Adipose tissue (tissue), 3 donors: ENCODE measurements around the gene DMRT2. TPM values are rescaled to one million over a fixed set of nuclear protein-coding genes. Genes with fewer than 3 reads are reported as not detected.

ENCODE experiments used
- H3K27ac ChIP-seq: one replicate; pipeline ENCODE4 v1.5.1; 2013; ENCODE audit warnings: low read depth, low read length
- WGBS, 3 donors: extraction: QIAGEN DNeasy Blood & Tissue Kit; methylation state at CpG; one replicate each; pipeline ENCODE4 v1.1.7; 2013; 5-methylcytosine and 5-hydroxymethylcytosine counted together
- polyA plus RNA-seq, 3 donors: library from polyadenylated mRNA; stranded (reverse); fragments of 200-250 nt; gene quantifications; one replicate each; pipeline ENCODE4 v1.2.3, GENCODE V29; 2013
- donor health status: healthy with polysubstance abuse.
- donor health status: Bipolar disorder and iron deficiency.
- donor health status: healthy.

The DMRT2 gene
- polyA plus RNA-seq = 10 to 100 TPM in 1 of 3 donors, 1 to 10 TPM in 1, under 1 TPM in 1; 0.20 to 12.5 (median 2.7) TPM

DNA sequence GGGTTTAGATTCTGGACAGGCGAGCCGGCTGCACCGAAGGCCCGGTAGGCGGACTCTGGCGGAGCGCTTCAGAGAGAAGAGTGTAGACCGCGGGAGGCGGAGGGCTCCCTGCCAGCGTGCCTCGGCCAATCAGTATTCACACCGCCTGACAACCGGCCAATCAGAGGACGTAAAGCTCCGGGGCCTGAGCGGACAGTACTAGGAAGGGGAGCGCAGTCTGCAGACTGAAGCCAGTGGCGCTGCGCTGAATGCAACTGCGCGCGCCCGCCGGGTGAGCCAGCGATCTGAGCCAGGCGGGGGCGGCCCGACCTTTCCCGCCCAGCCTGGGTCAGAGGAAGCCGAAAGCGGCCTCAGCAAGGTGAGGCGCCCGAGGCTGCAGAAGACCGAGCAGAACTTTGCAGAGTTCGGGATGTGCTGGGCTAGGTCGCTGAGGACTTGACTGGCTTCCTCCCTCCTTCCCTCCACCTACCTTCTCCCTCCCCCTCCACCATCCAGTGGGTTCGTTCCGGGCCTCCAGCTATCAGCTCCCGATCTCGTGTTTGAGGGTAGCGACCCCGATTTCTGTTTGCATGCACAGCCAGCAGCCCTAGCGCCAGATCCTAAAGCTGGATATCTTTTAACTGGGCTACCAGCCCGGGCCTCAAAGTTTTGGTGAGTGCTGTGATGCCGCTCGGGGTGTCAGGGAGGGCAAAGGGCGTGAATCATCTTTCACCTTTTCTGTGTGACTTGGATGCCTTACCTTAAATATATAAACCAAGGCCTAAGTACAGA is at the start of gene DMRT2:
TSS of gene DMRT2 (plus strand) at position 233 of the 771 bp plus-strand sequence. CDS start 1,257 bp downstream, outside the sequence.
- H3K27ac ChIP-seq = no peak within 1 kb of the TSS
- 2 to 3% (median 3%) methylated on average over 48 of the region's 48 CpGs for WGBS, 3 donors

DNA sequence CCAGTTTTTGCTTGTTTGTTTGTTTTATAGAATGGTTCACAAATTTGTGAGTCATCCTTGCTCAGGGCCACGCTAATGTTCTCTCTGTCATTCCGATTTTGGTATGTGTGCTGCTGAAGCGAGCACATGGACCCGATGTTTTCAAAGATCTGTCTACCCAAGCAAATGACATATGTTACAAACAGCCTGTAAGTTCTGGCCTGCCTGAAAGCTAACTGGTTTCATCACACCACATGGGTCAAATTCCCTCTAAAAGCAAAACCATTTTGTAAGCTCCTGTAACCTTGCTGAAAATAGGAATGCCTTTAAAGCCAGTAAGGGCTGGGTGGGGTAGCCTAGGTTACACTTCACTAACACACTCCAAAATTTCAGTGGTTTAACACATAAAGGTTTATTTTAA is 48.3 kb upstream of the DMRT2 start:
- WGBS, 3 donors = 81 to 92% (median 87%) methylated on average over 4 of the region's 4 CpGs

DNA sequence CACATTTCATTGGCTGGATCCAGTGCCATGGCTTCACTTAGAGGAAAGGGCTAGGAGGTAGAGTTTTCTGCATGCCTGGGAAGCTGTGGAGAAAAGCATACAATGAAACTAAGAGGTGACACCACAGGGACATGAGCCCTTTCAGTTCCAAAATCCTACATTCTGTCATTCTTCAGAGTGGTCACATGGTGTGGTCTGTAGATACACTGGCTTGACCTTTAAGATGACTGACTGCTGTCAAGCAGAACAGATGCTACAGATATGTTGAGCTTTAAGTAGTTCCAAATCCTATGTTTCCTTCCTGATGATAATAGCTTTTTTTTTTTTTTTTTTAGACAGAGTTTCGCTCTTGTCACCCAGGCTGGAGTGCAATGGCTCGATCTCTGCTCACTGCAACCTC is 47.5 kb upstream of the DMRT2 start:
- no peak overlapping the region for H3K27ac ChIP-seq
- WGBS, 3 donors = 86 to 96% (median 95%) methylated on average over 2 of the region's 2 CpGs

More for the DNA sequence above, 48.3 kb upstream of the DMRT2 start:
- H3K27ac ChIP-seq = no peak overlapping the region

DNA sequence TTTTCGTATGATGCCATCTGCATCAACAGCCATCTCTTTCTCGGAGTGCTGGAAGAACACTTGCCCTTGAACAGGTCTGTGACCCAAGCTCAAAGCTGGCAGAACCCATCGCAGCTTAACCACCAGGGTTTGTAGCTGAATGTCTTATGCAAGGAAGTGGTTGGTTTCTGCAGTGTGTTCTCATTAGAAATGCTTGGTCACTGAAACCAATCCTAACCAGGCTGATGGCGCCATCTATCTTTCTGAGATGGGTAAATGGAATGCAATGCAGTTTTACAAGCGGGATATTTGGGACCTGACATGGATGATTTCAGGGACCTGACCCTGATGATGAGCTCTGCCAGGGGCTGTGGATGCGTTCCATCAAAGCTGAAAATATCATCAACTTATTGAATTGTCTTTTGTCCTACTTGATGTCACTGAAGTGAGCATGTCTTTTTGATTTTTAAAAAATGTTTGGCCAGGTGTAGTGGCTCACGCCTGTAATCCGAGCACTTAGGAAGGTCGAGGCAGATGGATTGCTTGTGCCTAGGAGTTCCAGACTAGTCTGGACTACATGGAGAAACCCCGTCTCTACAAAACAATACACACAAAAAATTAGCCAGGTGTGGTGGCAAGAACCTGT is 45.0 kb upstream of the DMRT2 start:
- 37 to 59% (median 54%) methylated on average over 10 of the region's 10 CpGs for WGBS, 3 donors
- no peak overlapping the region for H3K27ac ChIP-seq

DNA sequence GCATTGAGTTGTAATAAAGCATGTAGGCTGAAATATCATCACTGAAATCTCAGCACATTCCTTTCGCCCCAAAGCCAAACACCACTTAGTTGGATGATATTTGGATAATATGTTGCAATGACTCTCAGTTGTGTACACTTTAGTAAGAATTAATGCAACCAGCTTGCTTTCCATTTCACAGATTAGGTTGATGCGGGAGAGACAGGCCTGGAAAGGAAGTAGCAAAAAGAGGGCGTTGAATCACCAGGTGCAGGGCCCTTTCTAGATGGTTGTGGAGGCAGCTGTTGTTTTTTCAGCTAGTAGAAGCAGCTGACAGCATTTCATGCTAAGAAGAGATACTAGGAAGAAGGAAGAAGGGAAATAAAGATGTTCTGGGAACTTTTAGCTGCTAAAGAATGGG is 42.8 kb upstream of the DMRT2 start:
- H3K27ac ChIP-seq = no peak overlapping the region
- WGBS, 3 donors = 75 to 81% (median 81%) methylated on average over 3 of the region's 3 CpGs

DNA sequence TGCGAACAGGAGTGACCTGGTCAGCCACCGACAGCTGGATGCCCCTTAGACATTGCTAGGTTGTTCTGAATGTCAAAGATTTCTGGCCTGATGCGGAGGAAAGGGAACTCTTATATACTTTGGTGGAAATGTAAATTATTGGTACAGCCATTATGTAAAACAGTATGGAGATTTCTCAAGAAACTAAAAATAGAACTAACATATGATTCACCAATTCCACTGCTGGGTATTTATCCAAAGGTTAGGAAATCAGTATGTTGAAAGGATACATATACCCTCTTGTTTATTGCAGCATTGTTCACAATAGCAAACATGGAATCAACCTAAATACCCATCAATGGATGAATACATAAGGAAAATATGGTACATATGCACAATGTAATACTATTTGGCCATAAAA is 41.9 kb upstream of the DMRT2 start:
- WGBS, 3 donors = 85 to 89% (median 89%) methylated on average over 3 of the region's 3 CpGs
- no peak overlapping the region for H3K27ac ChIP-seq

DNA sequence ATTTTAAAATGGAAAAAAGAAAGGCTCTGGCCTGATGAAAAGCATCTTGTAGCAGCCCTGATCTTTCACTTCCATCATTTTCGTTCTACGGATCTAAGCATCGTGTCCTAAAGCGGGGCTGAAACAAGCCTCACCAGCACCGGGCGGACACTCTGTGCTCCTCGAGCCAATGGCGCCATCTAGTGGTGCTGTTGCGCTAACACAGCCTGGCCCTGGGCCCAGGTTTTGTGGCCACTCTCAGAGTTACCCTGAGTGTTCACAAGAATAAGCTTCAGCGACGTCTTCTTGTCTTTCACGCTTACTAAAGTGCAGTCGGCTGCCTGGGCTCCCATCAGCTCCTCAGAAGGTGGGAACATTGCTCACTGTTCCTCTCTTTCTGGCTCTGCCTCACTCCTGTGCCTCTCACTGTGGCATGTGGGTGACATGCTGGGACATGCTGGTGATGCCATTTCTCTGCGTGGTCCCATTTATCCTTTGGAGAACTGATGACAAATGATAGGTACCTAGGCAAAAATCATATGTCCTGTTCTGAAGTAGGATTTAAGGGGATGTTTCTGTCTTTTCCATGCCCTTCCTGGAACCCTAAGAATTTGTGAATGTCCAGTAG is 41.0 kb upstream of the DMRT2 start:
- 9% methylated on average over 14 of the region's 14 CpGs for WGBS, 3 donors
- H3K27ac ChIP-seq = no peak overlapping the region

DNA sequence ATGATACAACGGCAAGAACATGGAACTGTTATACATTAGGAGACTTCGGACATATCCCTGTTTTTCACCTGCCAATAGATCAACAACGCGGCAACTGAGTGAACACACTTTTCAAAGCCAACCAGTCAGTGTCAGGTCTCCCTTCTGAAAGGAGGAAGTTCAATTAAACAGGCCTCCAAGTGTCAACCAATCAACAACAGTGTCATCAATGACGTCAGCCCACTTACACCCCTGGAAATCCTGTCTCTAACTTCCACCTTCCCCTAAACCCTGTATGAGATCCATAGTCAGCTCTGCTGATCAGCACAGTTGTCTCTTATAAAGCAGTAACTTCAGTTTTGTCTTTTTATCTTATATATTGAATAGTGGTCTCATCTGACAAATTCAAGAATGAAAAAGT is 37.1 kb upstream of the DMRT2 start:
- 70 to 74% (median 72%) methylated on average over 5 of the region's 5 CpGs for WGBS, 3 donors
- H3K27ac ChIP-seq = no peak overlapping the region

DNA sequence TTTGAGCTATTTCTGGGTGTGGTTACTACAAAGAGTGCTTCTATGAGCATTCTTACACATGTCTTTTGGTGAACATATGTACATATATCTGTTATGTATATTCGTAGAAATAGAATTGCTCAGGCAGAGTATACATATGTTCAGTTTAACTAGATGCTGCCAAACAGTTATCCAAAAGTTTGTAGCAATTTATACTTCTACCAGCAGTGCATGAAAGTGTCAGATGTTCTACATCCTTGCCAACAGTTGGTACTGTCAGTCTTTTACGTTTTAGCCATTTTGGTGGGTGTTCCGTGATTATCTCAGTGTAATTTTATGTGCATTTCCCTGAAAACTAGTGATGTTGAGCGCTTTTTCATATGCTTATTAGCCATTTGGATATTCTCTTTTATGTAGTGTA is 35.9 kb upstream of the DMRT2 start:
- WGBS, 3 donors = 76 to 88% (median 86%) methylated on average over 4 of the region's 4 CpGs
- H3K27ac ChIP-seq = no peak overlapping the region

DNA sequence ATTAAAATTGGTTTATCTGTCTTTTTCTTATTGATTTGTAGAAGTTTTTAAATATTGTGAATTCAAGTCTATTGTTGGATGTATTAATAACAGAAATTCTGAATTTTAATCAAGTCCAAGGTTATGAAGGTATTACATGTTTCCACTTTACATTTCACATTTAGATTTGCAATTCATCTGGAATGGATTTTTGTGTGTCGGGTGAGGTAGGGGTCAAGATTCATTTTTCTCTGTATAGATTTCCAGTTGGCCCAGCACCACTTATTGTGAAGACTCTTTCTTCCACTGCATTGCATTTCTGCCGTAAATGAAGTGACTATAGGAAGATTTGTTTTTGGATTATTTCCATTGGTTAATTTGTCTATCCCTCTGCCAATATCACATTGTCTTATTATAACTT is 35.5 kb upstream of the DMRT2 start:
- 87 to 94% (median 93%) methylated on average over 2 of the region's 2 CpGs for WGBS, 3 donors

DNA sequence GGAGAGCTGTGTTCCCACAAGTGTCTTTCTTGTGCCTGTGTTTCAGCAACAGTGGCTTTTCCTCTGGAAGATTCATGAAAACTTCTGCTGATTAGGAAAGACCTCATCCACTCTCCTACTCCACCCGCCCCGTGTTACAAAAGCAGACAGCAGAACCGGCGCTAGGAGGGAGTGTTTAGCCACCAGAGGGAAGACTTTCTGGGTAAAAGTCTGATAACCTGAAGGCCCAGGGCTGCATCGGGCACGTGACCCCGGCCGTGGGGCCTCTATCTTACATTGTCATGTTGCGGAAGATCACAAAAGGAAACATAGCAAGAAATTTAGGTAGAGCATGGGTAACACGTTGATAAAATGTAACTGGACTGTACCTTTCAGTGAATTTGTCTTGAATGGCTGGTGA is 32.0 kb upstream of the DMRT2 start:
- no peak overlapping the region for H3K27ac ChIP-seq
- WGBS, 3 donors = 11 to 18% (median 17%) methylated on average over 10 of the region's 10 CpGs

More for the DNA sequence above, 35.5 kb upstream of the DMRT2 start:
- no peak overlapping the region for H3K27ac ChIP-seq

DNA sequence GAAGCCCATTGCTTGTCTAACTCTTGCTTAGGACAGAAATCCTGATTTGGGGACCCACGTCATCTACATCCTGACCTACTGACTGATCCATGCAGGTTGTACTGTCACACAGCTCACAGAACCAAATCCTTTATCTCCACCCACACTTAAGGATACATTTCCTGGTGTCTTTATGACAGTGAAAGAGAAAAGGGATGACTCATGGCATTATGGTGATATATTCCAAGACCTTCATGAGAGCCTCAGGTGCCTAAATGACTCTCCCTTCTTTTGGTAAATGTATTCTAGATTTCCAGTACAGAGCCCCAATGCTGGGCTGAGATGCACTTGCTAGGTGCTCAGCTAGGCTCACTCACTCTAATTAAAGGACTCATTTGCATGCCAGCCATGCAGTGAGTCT is 26.0 kb upstream of the DMRT2 start:
- WGBS, 3 donors = 76 to 94% (median 79%) methylated on average over 1 of the region's 1 CpG
- H3K27ac ChIP-seq = no peak overlapping the region

DNA sequence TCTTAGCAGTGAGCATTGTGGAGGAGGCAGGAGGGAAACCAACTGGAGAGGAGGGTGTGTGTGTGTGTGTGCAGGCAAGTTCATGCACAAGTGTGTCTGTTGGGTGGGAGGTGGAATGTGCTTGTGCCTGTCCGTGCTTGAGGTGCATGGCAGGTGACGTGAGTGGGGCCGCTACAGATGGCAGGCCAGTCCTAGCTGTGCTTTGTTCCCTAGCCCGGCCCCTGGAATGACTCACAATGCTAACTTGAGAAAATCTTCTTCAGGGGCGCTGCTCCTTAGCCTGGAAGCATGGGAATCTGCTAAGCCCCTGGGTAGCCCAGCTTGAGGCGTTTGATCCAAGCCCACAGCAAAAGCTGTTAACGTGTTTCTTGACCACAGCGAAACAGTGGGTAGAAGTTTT is 25.0 kb upstream of the DMRT2 start:
- H3K27ac ChIP-seq = no peak overlapping the region
- WGBS, 3 donors = 55 to 67% (median 67%) methylated on average over 8 of the region's 8 CpGs

DNA sequence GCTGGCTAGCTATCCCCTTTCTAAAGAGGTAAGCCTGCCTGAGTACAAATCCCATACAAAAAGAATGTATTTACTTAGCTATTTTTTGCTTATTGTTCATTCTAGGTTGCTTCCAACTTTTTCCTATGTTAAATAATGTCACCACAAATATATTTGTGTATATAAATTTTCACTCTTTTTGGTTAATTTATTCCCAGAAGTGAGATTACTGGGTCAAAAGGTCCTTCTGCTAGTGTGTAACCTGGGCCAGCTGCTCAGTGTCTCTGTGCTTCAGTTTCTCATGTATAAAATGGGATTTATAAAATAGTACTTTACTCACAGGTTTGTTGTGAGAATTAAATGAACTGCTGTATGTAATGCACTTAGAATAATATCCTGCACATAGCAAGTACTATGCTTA is 23.9 kb upstream of the DMRT2 start:
- H3K27ac ChIP-seq = no peak overlapping the region

DNA sequence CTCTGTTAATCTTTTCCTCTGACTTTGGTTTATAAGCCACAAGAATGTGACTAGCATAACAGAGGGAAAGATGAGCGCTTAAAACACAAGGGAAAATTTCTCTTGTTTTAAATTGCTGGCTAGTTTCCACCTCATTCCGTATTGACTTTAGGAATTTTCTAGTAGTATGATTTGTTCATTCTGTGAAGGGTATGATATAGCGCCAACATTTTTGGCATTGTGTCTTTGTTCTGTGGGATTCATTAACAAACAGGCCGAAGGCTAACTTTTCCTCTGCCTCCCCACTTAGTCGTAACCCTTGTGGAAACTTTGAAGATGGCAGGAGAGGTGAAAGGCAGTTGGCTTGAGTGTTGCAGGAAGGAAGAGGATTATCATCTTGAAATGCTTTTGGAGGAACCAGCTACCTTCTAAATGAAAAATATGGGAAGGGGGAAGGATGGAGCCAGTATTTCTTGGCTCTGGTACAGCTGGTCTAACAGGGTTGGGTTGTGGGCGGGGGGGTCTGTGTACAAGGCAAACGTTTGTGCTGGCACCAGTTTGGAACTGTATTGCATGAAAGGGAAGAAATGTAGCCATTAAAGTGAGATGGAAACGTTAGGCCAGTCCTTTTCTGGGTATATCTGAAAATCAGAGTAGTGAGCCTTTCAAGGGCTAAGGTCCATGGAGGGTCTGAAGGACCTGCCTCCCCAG is 21.5 kb upstream of the DMRT2 start:
- WGBS, 3 donors = 57 to 66% (median 61%) methylated on average over 8 of the region's 8 CpGs
- H3K27ac ChIP-seq = no peak overlapping the region

DNA sequence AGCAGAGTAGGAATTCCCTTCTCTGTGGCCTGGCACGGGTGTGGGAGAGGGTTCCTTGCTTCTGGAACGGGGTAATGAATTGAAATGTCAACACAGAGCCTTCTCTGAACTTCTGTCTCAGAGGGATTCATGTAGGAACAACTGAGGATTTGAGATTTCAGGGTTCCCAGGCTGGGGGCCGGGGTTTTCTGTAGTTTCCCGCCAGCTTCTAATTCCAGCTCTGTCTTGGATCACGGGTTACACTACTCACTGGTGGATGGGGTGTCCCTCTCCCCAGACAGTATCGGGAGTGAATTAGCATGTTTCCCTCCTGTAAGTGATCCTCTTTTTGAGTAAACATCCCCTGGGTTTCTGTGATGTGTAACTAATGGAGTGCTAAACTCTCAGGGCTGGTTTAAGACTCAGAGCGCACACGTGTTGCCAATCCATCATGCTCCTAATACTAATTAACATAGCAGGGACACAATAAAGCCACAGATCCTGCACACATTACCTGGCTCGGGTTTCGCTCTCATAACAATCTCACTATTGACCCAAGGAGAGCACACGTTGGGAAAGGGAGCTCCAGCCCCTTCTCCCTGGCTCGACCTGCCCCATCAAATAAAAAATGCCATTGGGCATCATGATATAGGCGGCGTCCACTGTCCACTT is 18.1 kb upstream of the DMRT2 start:
- WGBS, 3 donors = 28 to 67% (median 59%) methylated on average over 14 of the region's 14 CpGs

DNA sequence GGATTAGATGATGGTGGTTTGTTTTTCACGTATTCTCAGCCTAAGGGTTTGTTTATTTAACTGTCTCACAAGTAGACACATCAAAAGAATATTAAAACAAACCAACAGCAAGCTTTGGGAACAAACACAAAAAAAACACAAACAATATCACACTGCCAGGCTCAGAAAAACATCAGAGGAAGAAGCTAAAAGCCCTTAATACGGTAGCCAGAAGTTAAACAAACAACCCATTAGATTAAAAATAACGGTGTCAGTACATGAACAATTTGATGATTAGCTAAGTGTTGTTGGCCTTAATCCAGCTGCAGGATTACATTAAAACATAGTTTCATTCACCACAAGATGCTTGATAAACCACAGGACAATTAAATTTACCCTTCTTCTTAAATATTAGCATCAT is 15.9 kb upstream of the DMRT2 start:
- WGBS, 3 donors = 13 to 56% (median 49%) methylated on average over 3 of the region's 3 CpGs
- H3K27ac ChIP-seq = no peak overlapping the region

More for the DNA sequence above, 18.1 kb upstream of the DMRT2 start:
- no peak overlapping the region for H3K27ac ChIP-seq

DNA sequence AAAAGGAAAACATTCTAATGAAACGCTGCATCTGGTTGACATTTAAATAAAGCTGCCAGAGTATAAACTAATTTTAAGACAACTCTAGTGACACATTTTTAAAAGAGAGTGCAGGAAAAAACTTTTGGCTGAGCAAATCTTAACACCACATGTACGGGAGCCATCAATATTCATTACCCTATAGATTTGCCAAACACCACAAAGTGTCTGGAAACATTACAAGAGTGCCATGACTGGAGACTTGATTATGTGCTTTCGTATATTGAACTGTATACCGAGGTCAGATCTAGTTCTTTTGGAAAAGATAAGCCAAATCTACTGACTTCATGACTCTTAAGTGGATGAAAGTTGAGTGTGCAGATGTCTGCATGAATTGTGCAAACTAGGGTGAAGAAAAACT is 10.6 kb upstream of the DMRT2 start:
- 50 to 60% (median 52%) methylated on average over 4 of the region's 4 CpGs for WGBS, 3 donors
- H3K27ac ChIP-seq = no peak overlapping the region

DNA sequence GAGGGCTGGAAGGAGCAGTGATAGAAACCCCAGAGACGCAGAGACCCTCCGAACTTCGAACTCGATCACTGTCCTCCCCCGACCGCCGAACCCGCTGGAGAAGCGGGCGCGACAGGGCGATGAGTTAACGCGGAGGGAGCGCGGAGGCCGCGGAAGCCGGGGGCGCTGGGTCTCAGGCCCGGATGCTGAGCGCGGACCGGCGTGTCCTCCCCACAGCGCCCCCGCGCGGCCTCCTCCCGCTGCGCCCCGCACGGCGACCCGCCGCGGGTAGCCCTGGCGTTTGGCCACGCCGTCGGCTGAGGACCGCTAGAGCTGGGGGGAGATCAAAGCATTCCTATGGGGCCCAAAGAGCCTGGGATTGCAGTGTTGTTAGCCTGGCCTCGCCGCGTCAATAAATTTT is 7.7 kb upstream of the DMRT2 start:
- WGBS, 3 donors = 1 to 4% (median 4%) methylated on average over 32 to 45 of the region's 45 CpGs
- H3K27ac ChIP-seq = no peak overlapping the region
